Mucosa of descending colon (tissue), 3 donors: Measurements from ENCODE around the gene INO80. TPM values are rescaled to one million over a fixed set of nuclear protein-coding genes. Genes with fewer than 3 reads are reported as not detected.
A peak's percentile ranks its signal among the peaks of the same experiment; 100 is the strongest.

Source experiments
- ATAC-seq: fragments of 200-7000 bp; cut with Tn5 transposase; one replicate; pipeline ENCODE4 v1.9.1; 2020; ENCODE audit warnings: mild to moderate bottlenecking, moderate library complexity
- DNase-seq, 3 donors: peaks; one replicate each; pipeline ENCODE4 v3.0.0-alpha.2; 2020
- H3K36me3 ChIP-seq: fragments of 200-600 bp; one replicate; pipeline ENCODE4 v1.8.0; 2021; ENCODE audit warnings: low read depth, mild to moderate bottlenecking
- H3K4me1 ChIP-seq: fragments of 200-600 bp; one replicate; pipeline ENCODE4 v1.8.0; 2021; ENCODE audit warnings: low read depth, mild to moderate bottlenecking
- H3K4me3 ChIP-seq: fragments of 200-600 bp; one replicate; pipeline ENCODE4 v1.8.0; 2021; ENCODE audit warnings: mild to moderate bottlenecking
- H3K9me3 ChIP-seq: fragments of 200-600 bp; one replicate; pipeline ENCODE4 v1.8.0; 2021; ENCODE audit warnings: mild to moderate bottlenecking
- CTCF ChIP-seq: fragments of 200-600 bp; IDR thresholded peaks from one replicate; pipeline ENCODE4 v1.8.0; 2022; ENCODE audit warnings: antibody characterized with exemption, mild to moderate bottlenecking
- intact Hi-C, 2 donors: fragments of 100-400 bp; cut with DNase I in 1 of 2; cut with micrococcal nuclease in 1 of 2; formaldehyde crosslinking; loops; one replicate each; pipeline versions ENCODE4 v1.11.0 to v1.11.1; 2022; cut with DNase I, micrococcal nuclease
- total RNA-seq, 3 donors: library from RNA; stranded (reverse); fragmentation: NEBNext Ultra II Directional in 2 of 3; extraction: Animal tissue kit (Norgen Biotek cat#: 25700) in 2 of 3; gene quantifications; one replicate each; pipeline versions ENCODE4 v1.2.1 to v1.2.4, GENCODE V29; 2021 to 2023
- donor health status: DM: no; HTN: no; CAD: no; lungs with moderate emphysema.
- donor health status: DM: no; HTN: no; CAD: no.
- donor health status: DM: no; HTN: yes; CAD: no.

INO80 gene
- total RNA-seq, 3 donors from 2014 or later = 22.7 to 28.0 (median 26.3) TPM

GRCh38 chr15:41115161-41115651 lies 874 bp downstream of the INO80 start:
- no peak for TF ChIP-seq CTCF
- ATAC-seq = peak; percentile 4
- intact Hi-C loops = no loop called here

GRCh38 chr15:41106947-41107346 lies 9.1 kb downstream of the INO80 start:
- Histone ChIP-seq H3K4me1 (no peaks in the 10 kb centered on the region), H3K4me3 (no peak overlapping the region), H3K9me3 (no peaks in the 10 kb centered on the region), H3K36me3 (no peaks in the 10 kb centered on the region)
- ATAC-seq (no peak), DNase-seq (no peak)
- no peak for TF ChIP-seq CTCF
- intact Hi-C loops = no loop called here

More at GRCh38 chr15:41115161-41115651, 874 bp downstream of the INO80 start:
- Histone ChIP-seq H3K9me3 (no peaks in the 10 kb centered on the region), H3K36me3 (peaks cover 4% of the 10 kb centered on the region), H3K4me3 (peak overlapping the region; percentile 92), H3K4me1 (peaks cover 6% of the 10 kb centered on the region)
- no peak for DNase-seq

DNA sequence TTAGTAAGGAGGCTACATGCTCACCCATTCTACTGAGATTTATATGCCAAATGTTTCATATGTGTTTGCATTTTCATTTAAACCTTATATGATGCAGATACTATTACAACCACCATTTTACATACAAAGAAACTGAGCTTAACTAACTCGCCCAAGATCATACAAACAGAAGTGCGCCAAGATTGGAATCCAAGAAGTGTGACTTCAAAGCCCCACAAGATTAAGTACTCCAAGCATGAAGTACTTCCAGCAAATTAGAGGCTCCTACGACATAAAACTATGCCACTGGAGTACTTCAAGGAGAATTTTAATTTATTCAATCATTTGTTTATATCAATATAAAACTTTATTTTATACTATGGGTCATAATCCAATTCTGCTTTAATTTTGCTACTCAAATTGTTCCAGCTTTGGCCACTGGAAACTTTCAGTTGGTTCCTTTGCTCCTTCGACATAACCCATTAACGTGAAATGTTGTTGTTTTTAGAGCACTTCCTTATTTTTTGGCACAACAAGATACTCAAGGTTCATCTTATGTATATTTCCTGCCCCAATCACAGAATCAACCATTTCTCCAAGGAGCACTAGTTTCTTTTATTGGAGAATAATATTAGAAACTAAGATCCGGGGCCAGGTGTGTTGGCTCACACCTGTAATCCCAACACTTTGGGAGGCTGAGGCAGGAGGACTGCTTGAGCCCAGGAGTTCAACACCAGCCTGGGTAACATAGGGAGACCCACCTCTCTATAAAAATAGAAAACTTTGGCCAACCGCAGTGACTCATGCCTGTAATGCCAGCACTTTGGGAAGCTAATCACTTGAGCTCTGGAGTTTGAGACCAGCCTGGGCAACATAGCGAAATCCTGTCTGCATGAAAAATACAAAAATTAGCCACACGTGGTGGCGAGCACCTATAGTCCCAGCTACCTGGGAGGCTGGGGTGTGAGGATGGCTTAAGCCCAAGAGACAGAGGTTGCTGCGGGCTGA lies 10.4 kb downstream of the INO80 start:
- Histone ChIP-seq H3K4me3 (no peak overlapping the region), H3K4me1 (no peaks in the 10 kb centered on the region), H3K9me3 (no peaks in the 10 kb centered on the region), H3K36me3 (no peaks in the 10 kb centered on the region)
- intact Hi-C loops = no loop called here
- ATAC-seq (no peak), DNase-seq (no peak)
- no peak for TF ChIP-seq CTCF

GRCh38 chr15:41104234-41104633 lies 11.8 kb downstream of the INO80 start:
- intact Hi-C loops = no loop called here
- DNase-seq (no peak), ATAC-seq (no peak)
- H3K4me3 ChIP-seq = no peak overlapping the region
- TF ChIP-seq CTCF = no peak
- no peaks in the 10 kb centered on the region for H3K36me3 ChIP-seq
- no peaks in the 10 kb centered on the region for H3K9me3 ChIP-seq
- no peaks in the 10 kb centered on the region for H3K4me1 ChIP-seq

DNA sequence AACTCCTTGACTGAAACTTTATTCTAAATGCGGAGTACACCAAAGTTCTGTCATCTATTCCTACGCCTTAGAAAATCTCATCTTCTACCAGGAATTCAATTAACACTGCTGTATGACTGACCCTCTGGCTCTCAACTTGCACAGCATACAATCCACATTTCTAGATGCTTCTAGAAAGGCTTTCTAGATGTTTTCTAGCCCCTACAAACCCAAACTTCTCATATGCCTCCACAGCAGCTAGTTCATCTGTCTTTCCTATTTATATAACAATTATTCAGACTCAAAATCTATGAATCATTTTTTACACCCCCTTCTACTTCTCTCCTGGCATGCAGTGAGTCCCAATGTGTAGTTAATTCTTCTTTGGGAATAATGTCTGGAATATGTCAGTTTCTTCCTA lies 13.2 kb downstream of the INO80 start:
- no peaks in the 10 kb centered on the region for H3K4me1 ChIP-seq
- intact Hi-C loops = no loop called here

More for the DNA sequence above, 13.2 kb downstream of the INO80 start:
- TF ChIP-seq CTCF = no peak
- Histone ChIP-seq H3K36me3 (no peaks in the 10 kb centered on the region), H3K9me3 (no peaks in the 10 kb centered on the region), H3K4me3 (no peak overlapping the region)
- DNase-seq = no peak
- no peak for ATAC-seq
